ENCODE measurements around the gene C22orf31. TPM values are rescaled to one million over a fixed set of nuclear protein-coding genes. Genes with fewer than 3 reads are reported as not detected.

The C22orf31 gene
- total RNA-seq, 1 donor from 2014 or later, result not detected

- Mint-ChIP-seq H3K4me3 (no peak overlapping the region), H3K27ac (no peak overlapping the region), H3K4me1 (no peaks in the 10 kb centered on the region), H3K27me3 (peaks cover 32% of the 10 kb centered on the region), H3K9me3 (no peaks in the 10 kb centered on the region), H3K36me3 (ENCODE audit: low read depth) (no peaks in the 10 kb centered on the region)
- DNase-seq, result no peak
- intact Hi-C loops (cut with micrococcal nuclease), result no loop called here
Measured at GRCh38 chr22:29037340-29037932, 24.2 kb downstream of the C22orf31 start.

GRCh38 chr22:29032584-29032983 is 29.0 kb downstream of the C22orf31 start:
- peaks cover 6% of the 10 kb centered on the region for H3K4me1 Mint-ChIP-seq
- H3K27me3 Mint-ChIP-seq, result peaks cover 58% of the 10 kb centered on the region
- intact Hi-C loops (cut with micrococcal nuclease), result no loop called here
- DNase-seq, result no peak
- H3K4me3 Mint-ChIP-seq, result no peak overlapping the region
- no peak overlapping the region for H3K27ac Mint-ChIP-seq
- no peaks in the 10 kb centered on the region for H3K9me3 Mint-ChIP-seq
- H3K36me3 Mint-ChIP-seq (ENCODE audit: low read depth), result no peaks in the 10 kb centered on the region

- Mint-ChIP-seq H3K27ac (no peak overlapping the region), H3K27me3 (peaks cover 60% of the 10 kb centered on the region), H3K36me3 (ENCODE audit: low read depth) (no peaks in the 10 kb centered on the region), H3K9me3 (no peaks in the 10 kb centered on the region), H3K4me3 (no peak overlapping the region), H3K4me1 (peaks cover 6% of the 10 kb centered on the region)
- intact Hi-C loops (cut with micrococcal nuclease), result no loop called here
- no peak for DNase-seq
Measured at GRCh38 chr22:29032014-29032475, 29.6 kb downstream of the C22orf31 start.

- H3K4me1 Mint-ChIP-seq, result peaks cover 6% of the 10 kb centered on the region
- H3K27me3 Mint-ChIP-seq, result peaks cover 62% of the 10 kb centered on the region
Measured at GRCh38 chr22:29031227-29032011, 30.2 kb downstream of the C22orf31 start.

GRCh38 chr22:29030618-29031226 is 30.9 kb downstream of the C22orf31 start:
- no peak for DNase-seq
- Mint-ChIP-seq H3K36me3 (ENCODE audit: low read depth) (no peaks in the 10 kb centered on the region), H3K27ac (no peak overlapping the region), H3K4me3 (peak overlapping the region; percentile 17), H3K4me1 (peaks cover 6% of the 10 kb centered on the region), H3K9me3 (no peaks in the 10 kb centered on the region), H3K27me3 (peaks cover 66% of the 10 kb centered on the region)
- intact Hi-C loops (cut with micrococcal nuclease), result no loop called here

More at GRCh38 chr22:29031227-29032011, 30.2 kb downstream of the C22orf31 start:
- H3K9me3 Mint-ChIP-seq, result no peaks in the 10 kb centered on the region
- intact Hi-C loops (cut with micrococcal nuclease), result no loop called here
- no peak overlapping the region for H3K4me3 Mint-ChIP-seq
- H3K27ac Mint-ChIP-seq, result no peak overlapping the region
- no peaks in the 10 kb centered on the region for H3K36me3 Mint-ChIP-seq (ENCODE audit: low read depth)
- no peak for DNase-seq

GRCh38 chr22:29030016-29030617 is 31.5 kb downstream of the C22orf31 start:
- intact Hi-C loops (cut with micrococcal nuclease), result no loop called here
- Mint-ChIP-seq H3K27ac (no peak overlapping the region), H3K36me3 (ENCODE audit: low read depth) (no peaks in the 10 kb centered on the region), H3K4me3 (peak overlapping the region; percentile 17), H3K4me1 (peaks cover 6% of the 10 kb centered on the region), H3K9me3 (no peaks in the 10 kb centered on the region), H3K27me3 (peaks cover 68% of the 10 kb centered on the region)
- no peak for DNase-seq

GRCh38 chr22:29029202-29030000 is 32.2 kb downstream of the C22orf31 start:
- Mint-ChIP-seq H3K4me1 (peaks cover 6% of the 10 kb centered on the region), H3K27me3 (peaks cover 65% of the 10 kb centered on the region), H3K4me3 (no peak overlapping the region), H3K9me3 (no peaks in the 10 kb centered on the region), H3K27ac (no peak overlapping the region), H3K36me3 (ENCODE audit: low read depth) (no peaks in the 10 kb centered on the region)
- DNase-seq, result no peak
- intact Hi-C loops (cut with micrococcal nuclease), result no loop called here

- Mint-ChIP-seq H3K27ac (no peak overlapping the region), H3K36me3 (ENCODE audit: low read depth) (no peaks in the 10 kb centered on the region), H3K9me3 (no peaks in the 10 kb centered on the region), H3K27me3 (peaks cover 66% of the 10 kb centered on the region), H3K4me1 (peaks cover 6% of the 10 kb centered on the region), H3K4me3 (no peak overlapping the region)
- intact Hi-C loops (cut with micrococcal nuclease), result no loop called here
- DNase-seq, result no peak
Measured at GRCh38 chr22:29028468-29028867, 33.2 kb downstream of the C22orf31 start.

GRCh38 chr22:29026579-29026978 is 35.1 kb downstream of the C22orf31 start:
- peaks cover 63% of the 10 kb centered on the region for H3K27me3 Mint-ChIP-seq
- H3K36me3 Mint-ChIP-seq (ENCODE audit: low read depth), result no peaks in the 10 kb centered on the region
- H3K4me1 Mint-ChIP-seq, result peaks cover 6% of the 10 kb centered on the region
- no peak overlapping the region for H3K27ac Mint-ChIP-seq
- H3K4me3 Mint-ChIP-seq, result no peak overlapping the region
- no peaks in the 10 kb centered on the region for H3K9me3 Mint-ChIP-seq
- intact Hi-C loops (cut with micrococcal nuclease), result no loop called here
- no peak for DNase-seq

- peaks cover 46% of the 10 kb centered on the region for H3K27me3 Mint-ChIP-seq
- H3K4me1 Mint-ChIP-seq, result no peaks in the 10 kb centered on the region
- DNase-seq, result no peak
- peaks cover 2% of the 10 kb centered on the region for H3K9me3 Mint-ChIP-seq
- H3K27ac Mint-ChIP-seq, result no peak overlapping the region
- no peak overlapping the region for H3K4me3 Mint-ChIP-seq
- intact Hi-C loops (cut with micrococcal nuclease), result no loop called here
- H3K36me3 Mint-ChIP-seq (ENCODE audit: low read depth), result no peaks in the 10 kb centered on the region
Measured at GRCh38 chr22:29023172-29023796, 38.3 kb downstream of the C22orf31 start.

GRCh38 chr22:29022101-29022817 is 39.4 kb downstream of the C22orf31 start:
- no peak for DNase-seq
- Mint-ChIP-seq H3K27me3 (peaks cover 46% of the 10 kb centered on the region), H3K4me3 (no peak overlapping the region), H3K36me3 (ENCODE audit: low read depth) (peaks cover 2% of the 10 kb centered on the region), H3K9me3 (peaks cover 9% of the 10 kb centered on the region), H3K27ac (no peak overlapping the region), H3K4me1 (no peaks in the 10 kb centered on the region)
- intact Hi-C loops (cut with micrococcal nuclease), result no loop called here

- Mint-ChIP-seq H3K9me3 (peaks cover 9% of the 10 kb centered on the region), H3K27me3 (peaks cover 38% of the 10 kb centered on the region), H3K4me1 (peaks cover 6% of the 10 kb centered on the region), H3K36me3 (ENCODE audit: low read depth) (peaks cover 2% of the 10 kb centered on the region), H3K4me3 (no peak overlapping the region), H3K27ac (no peak overlapping the region)
- no peak for DNase-seq
- intact Hi-C loops (cut with micrococcal nuclease), result no loop called here
Measured at GRCh38 chr22:29018293-29019189, 43.1 kb downstream of the C22orf31 start.
